Neural cell (in vitro differentiated cells): Measurements from ENCODE around the gene CPXM2.

Experiments
- CTCF ChIP-seq: fragments of 450-650 bp; IDR thresholded peaks from 2 replicates; pipeline ENCODE4 v1.5.1; 2014; ENCODE audit warnings: antibody characterized with exemption, mild to moderate bottlenecking, moderate library complexity; ENCODE audit not compliant: poor library complexity, severe bottlenecking
- EP300 ChIP-seq: fragments of 450-650 bp; conservative IDR thresholded peaks from 2 replicates; pipeline ENCODE4 v1.6.1; 2014; ENCODE audit warnings: antibody characterized with exemption, mild to moderate bottlenecking, moderate library complexity; ENCODE audit not compliant: poor library complexity, severe bottlenecking
- EZH2 ChIP-seq: fragments of 200-600, 300-800 bp; shearing (Covaris generic), sonication (generic); IDR thresholded peaks from 2 replicates; pipeline ENCODE4 v1.6.1; 2014; ENCODE audit warnings: antibody characterized with exemption, low read length, borderline replicate concordance, mild to moderate bottlenecking; ENCODE audit not compliant: insufficient read depth, poor library complexity, severe bottlenecking
- MXI1 ChIP-seq: fragments of 450-650 bp; conservative IDR thresholded peaks from 2 replicates; pipeline ENCODE4 v1.6.1; 2014; ENCODE audit warnings: antibody characterized with exemption, mild to moderate bottlenecking; ENCODE audit not compliant: poor library complexity, severe bottlenecking
- RAD21 ChIP-seq: fragments of 450-650 bp; conservative IDR thresholded peaks from 2 replicates; pipeline ENCODE4 v1.6.1; 2014; ENCODE audit warnings: antibody characterized with exemption, mild to moderate bottlenecking, moderate library complexity
- REST ChIP-seq: IDR thresholded peaks from 2 replicates; pipeline ENCODE4 v1.6.1; 2012; ENCODE audit warnings: borderline replicate concordance
- SMC3 ChIP-seq: fragments of 450-650 bp; conservative IDR thresholded peaks from 2 replicates; pipeline ENCODE4 v1.6.1; 2014; ENCODE audit warnings: antibody characterized with exemption, mild to moderate bottlenecking, moderate library complexity; ENCODE audit not compliant: poor library complexity
- TAF1 ChIP-seq: IDR thresholded peaks from 2 replicates; pipeline ENCODE4 v1.6.1; 2012; ENCODE audit warnings: low read depth

DNA sequence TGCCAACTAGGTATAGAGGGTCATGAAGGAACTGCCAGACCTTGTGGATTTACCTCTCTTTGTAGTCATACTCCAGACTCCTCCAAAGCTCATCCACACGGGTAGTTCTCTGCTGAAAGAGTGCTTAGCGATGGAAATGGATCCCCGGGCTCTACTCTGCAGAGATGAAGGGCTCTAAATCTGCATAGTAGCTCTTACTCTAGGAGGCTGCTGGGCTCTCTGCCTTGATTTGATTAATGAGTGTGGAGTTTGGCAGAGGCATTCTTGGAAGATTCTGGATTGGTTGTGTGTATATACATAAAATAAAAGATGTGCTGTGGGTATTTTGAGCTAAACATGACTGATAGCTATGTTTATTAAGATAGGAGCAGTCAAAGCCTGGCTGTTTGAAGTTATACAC is 21.3 kb upstream of the CPXM2 start:
- no peak for TF ChIP-seq TAF1
- no peak for TF ChIP-seq CTCF
- no peak for TF ChIP-seq EP300
- TF ChIP-seq EZH2, result no peak
- TF ChIP-seq SMC3, result no peak
- no peak for TF ChIP-seq REST
- no peak for TF ChIP-seq RAD21
- TF ChIP-seq MXI1, result no peak
